HG03095 (cell line): ENCODE measurements around the gene TESK1.
A peak's percentile ranks its signal among the peaks of the same experiment; 100 is the strongest.

ENCODE experiments used
- ATAC-seq: cut with Tn5 transposase; IDR thresholded peaks from one replicate; pipeline ENCODE4 v1.9.1; 2021; ENCODE audit warnings: moderate library complexity; ENCODE audit not compliant: unreplicated experiment

Gene TESK1, protein sequence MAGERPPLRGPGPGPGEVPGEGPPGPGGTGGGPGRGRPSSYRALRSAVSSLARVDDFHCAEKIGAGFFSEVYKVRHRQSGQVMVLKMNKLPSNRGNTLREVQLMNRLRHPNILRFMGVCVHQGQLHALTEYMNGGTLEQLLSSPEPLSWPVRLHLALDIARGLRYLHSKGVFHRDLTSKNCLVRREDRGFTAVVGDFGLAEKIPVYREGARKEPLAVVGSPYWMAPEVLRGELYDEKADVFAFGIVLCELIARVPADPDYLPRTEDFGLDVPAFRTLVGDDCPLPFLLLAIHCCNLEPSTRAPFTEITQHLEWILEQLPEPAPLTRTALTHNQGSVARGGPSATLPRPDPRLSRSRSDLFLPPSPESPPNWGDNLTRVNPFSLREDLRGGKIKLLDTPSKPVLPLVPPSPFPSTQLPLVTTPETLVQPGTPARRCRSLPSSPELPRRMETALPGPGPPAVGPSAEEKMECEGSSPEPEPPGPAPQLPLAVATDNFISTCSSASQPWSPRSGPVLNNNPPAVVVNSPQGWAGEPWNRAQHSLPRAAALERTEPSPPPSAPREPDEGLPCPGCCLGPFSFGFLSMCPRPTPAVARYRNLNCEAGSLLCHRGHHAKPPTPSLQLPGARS

DNA sequence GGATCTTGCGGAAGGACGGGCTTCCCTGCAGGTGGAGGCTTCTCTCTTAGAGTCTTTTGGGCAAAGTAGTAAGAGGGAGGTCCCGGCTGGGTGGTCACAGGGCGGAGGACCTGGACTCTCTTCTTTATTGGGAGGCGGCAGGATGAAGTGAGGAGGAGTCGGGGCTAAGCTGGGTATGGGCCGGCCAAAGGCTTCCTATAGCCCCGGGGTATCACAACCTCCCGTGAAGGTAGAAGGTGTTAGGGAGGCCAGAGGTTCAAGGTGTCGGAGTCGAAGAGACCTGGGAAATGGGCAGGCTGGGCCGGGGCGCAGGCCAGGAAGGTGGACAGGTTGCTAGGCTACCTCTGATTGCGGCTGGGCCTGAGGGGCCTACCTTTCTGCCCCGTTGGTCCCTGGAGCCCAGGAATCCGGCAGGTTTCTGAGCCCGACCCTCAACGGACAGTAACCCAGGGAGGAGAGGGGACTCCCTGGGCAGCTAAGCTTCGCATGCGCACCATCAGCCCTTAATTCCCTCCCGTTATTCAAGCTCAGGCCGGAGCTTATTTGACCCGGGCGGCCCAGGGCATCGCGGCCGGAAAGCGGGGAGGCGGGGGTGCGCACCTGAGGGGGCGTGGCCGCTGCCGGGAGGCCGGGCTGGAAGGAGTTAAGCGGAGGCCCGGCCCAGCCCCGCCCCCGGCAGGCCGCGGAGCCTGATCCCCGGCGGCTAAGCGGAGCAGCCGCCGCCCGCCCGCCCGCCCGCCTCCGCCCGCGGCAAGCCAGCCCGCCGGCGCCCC, at the start of gene TESK1:
TSS of gene TESK1 (plus strand) at position 685 of the 773 bp plus-strand sequence. CDS start 358 bp downstream, outside the sequence.
- peak; percentile 41 for ATAC-seq

DNA sequence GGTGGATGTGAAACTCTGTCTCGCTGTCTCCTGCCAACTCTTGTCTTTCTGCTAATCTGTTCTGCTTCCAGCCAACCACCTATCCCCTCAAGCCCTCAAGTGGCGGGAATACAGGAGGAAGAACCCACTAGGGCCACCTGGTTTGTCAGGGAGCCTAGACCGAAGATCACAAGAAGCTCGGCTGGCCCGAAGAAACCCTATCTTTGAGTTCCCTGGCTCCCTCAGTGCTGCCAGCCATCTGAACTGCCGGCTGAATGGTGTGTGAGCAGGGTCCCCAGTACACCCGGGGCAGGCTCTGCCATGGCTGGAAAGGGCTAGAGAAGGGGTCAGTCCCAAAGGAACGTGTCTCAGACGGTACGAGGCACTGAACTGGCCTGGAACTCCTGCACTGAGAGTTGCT, 49.2 kb upstream of the TESK1 start:
- ATAC-seq, result no peak

GRCh38 chr9:35556776-35557175, 48.3 kb upstream of the TESK1 start:
- ATAC-seq, result no peak

- no peak for ATAC-seq
These were observed 47.7 kb upstream of the TESK1 start for GRCh38 chr9:35557320-35557719.

GRCh38 chr9:35558185-35558584, 46.9 kb upstream of the TESK1 start:
- ATAC-seq, result no peak

DNA sequence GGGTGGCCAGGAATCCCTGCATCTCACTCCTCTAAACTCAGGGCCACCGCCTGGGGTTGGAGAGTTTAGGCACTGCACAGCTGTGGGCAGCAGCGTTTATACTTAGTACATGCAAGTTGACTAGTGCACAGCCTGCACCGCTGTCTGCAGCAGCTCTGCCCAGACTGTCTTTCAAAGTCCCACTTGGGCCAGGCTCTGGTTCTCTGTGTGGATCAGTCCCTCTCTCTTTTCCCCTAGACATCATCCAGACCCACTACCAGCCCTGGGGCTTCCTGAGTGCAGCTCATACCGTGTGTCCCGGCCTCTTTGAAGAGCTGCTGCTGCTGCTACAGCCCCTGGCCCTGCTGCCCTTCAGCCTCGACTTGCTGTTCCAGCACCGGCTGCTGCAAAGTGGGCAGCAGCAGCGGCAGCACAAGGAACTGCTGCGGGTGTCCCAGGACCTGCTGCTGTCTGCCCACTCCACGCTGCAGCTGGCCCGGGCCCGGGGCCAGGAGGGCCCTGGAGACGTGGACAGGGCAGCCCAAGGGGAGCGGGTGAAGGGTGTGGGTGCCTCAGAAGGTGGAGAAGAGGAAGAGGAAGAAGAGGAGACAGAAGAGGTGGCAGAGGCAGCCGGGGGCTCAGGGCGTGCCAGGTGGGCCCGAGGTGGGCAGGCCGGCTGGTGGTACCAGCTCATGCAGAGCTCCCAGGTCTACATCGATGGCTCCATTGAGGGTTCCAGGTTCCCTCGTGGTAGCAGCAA, 45.1 kb upstream of the TESK1 start:
- ATAC-seq, result no peak

GRCh38 chr9:35560625-35561337, 44.3 kb upstream of the TESK1 start:
- no peak for ATAC-seq

GRCh38 chr9:35561468-35562261, 43.4 kb upstream of the TESK1 start:
- no peak for ATAC-seq

DNA sequence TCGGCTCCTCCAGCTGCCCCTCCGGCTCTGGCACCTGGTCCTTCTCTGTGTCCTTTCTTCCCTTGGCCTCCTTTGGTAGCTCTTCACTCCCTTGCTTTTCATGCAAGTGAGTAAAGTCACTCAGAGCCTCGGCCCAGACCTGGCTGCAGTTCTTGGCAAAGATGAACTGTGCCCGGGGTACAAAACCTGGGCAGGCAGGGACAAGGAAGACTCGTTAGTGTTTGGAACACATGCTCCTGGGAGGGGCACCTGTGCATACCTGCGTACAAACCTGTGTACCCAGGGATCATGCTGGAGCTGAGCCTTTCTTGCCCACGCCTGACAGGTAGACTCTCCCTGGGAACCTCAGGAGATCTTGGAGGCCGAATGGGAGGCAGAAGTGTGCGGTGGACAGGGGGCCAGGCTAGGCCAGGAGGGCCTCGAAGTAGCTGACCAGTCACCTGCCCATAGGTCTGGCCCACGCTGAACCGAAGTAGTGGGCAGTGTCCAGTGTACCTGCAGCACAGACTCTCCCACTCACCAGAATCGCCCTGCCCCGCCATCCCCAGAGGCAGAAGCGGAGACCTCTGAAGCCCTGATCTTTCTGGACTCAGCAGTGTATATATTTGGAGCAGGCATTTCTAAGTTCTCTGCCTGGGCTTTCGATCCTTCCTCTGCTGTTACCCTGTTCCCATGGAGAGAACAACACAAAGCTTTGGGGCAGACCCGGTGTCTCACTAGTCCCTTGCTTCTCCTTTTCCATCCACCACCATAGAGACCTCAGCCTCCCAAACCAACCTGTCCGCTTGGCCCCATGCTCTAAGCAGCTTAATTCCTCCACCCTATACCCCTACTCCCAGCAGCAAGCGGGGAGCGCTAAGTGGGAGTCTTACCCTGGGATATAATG, 41.9 kb upstream of the TESK1 start:
- no peak for ATAC-seq

DNA sequence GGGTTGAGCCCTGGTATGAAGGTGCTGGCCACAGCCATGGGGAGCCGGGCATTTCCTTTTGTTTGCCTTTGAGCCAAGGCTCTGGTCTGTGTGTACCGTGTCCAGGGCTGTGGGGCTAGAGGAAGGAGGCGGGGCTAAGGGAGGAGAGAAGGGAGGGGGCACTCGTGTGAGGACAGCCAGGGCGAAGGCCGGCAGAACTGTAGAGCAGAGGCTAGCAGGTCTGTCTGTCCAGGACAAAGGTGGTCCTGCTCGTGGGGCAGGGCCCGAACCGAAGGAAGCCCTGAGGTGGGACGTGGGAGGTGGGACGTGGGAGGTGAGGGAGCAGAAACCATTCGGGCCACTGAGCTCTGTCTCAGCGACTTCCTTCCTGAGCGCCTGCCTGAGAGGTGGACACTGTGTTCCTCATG, 41.3 kb upstream of the TESK1 start:
- ATAC-seq, result no peak

DNA sequence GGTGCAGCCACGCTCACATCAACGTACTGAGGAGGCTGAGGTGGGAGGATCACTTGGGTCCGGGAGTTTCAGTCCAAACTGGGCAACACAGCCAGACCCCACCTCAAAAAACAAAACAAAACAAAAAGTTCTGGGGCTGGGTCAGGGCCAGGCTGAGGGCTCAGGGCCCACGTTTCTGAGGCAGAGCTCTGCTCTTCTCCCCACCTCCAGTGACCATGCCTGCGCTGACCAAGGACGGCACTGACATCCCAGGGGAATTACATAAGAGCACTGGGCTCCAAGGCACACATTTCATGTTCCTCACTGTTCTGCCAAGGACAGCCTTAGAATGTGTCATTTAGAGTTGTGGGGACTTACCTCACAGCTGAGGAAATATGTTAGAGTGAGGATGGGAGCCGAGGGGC, 40.4 kb upstream of the TESK1 start:
- no peak for ATAC-seq

GRCh38 chr9:35566417-35566816, 38.6 kb upstream of the TESK1 start:
- ATAC-seq, result no peak

DNA sequence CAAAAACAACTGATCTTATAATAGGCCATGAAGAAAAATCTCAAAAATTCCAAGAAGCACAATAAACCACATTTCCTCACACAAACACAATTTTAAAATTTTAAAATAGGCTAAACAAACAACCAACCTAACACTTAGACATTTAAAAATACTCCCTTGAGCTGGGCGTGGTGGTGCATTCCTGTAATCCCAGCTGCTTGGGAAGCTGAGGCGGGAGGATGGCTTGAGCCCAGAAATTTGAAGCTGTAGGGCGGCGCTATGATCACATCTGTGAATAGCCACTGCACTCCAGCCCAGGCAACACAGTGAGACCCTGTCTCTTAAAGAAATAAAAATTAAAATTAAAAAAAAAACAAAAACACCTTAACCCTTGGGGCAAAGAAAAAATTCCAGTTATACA, 36.9 kb upstream of the TESK1 start:
- ATAC-seq, result no peak

DNA sequence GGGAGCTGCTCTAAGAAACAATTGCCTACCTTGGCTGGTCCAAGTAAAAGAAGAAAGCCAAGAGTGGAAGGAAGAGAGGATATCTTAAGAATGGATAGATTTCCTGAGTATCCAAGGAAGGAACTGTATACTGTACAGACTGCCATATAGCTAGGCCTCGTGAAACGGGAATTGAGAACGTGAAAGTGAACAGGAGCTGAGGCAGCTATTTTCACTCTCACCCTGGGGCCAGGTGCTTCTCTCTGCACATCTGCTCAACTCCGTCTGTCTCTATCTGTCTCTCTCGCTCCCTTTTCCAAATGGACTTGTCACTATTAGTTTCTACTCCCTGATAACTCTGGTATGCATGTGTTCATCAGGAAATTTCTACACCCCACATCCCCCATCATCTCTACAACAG, 35.9 kb upstream of the TESK1 start:
- ATAC-seq, result peak; percentile 81

GRCh38 chr9:35570709-35571504, 34.2 kb upstream of the TESK1 start:
- no peak for ATAC-seq

DNA sequence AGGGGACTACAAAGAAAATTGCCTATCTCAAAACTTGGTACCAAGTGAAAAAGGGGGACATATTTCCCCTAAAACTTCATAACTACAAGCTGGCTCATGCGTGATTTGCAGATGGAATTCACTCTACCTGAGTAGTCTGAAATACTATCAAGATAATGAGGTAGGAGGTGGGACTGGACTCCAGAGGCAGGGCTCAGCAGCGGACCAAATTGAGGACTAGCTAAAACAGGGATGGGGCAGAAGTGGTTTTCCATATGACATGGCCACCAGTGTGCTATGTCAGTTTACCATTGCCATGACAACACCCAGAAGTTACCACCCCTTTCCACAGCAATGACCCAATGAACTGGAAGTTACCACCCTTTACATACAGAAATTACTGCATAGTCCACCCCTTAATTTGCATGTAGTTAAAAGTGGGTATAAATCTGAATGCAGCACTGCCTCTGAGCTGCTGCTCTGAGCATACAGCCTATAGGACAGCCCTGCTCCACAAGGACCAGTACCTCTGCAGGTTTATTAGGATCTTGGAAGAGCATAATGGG, 30.4 kb upstream of the TESK1 start:
- no peak for ATAC-seq

DNA sequence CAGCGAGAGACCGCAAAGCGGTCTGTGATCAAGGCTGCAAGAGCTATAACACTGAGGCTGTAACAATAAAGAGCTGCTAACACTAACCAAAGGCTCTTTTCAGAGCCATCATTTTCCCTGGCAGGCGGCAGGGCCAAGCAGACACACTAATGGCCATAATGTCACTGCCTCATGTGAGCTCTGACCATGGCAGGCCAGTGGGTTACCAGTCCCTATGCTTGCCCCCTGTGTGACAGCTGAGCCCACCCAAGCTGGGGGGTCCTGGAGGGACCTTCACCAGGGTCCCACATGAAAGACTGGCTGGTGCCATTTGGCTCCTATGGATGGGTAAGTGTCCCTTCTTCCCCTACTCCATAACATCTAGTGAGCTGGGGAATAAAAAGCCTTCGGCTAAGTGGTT, 29.6 kb upstream of the TESK1 start:
- ATAC-seq, result no peak

- ATAC-seq, result no peak
These were observed 27.6 kb upstream of the TESK1 start for GRCh38 chr9:35577486-35577885.
